NT2/D1 (cell line): ENCODE data around the gene DNTTIP2.

Experiments
- SUZ12 ChIP-seq: IDR thresholded peaks from 2 replicates; pipeline ENCODE4 v1.6.1; 2011; ENCODE audit not compliant: insufficient read length, insufficient read depth; ENCODE audit errors: extremely low read depth
- YY1 ChIP-seq: IDR thresholded peaks from 2 replicates; pipeline ENCODE4 v1.6.1; 2011; ENCODE audit not compliant: insufficient read length, insufficient read depth
- ZNF274 ChIP-seq: IDR thresholded peaks from 2 replicates; pipeline ENCODE4 v1.6.1; 2011; ENCODE audit warnings: mild to moderate bottlenecking, low read depth, low read length

DNA sequence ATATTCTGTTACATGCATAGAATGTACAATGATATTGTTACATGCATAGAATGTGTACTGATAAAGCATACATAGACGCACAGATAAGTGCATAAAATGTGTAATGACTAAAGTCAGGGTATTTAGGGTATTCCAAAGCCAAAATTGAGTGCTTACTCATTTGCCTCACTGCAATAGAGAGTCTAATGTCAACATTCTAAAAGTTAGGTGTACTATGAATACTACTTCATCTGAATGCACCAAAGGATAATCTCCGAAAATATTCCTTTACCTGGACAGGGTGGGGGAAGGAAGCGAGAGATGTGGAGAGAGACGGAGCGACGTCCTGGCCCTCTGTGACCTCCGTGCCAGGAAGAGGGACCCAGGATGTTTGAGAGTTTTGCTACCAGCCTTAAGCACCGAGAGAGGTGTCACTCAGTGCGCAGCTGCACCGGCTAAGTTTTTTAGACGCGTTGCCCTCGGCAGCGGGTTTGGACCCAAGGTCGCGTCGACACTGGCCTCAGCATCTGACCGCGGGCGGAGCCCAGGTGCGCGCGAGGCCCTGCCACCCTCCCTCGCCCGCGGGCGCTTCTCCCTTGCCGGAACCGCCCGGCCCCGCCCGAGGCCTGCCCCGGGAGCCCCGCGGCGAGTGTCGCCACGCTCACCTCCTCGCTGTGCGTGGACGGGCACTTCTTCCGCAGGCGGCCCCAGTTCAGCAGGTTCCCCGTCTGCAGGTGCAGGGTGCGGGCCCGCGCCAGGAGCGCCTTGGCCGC lies 29.6 kb upstream of the DNTTIP2 start:
- no peak for TF ChIP-seq ZNF274
- no peak for TF ChIP-seq YY1
- TF ChIP-seq SUZ12: no peak
